HepG2 (cell line): ENCODE data around the gene DUSP15. TPM values are rescaled to one million over a fixed set of nuclear protein-coding genes. Genes with fewer than 3 reads are reported as not detected.

Experiments used
- ATAC-seq: fragments of 200-7000 bp; cut with Tn5 transposase; 3 replicates; pipeline ENCODE4 v1.9.1; 2020; ENCODE audit warnings: mild to moderate bottlenecking, moderate library complexity
- BruUV-seq: library from RNA; stranded (reverse); fragments of 400-500 nt; replicated peaks from 2 replicates; lab custom pipeline; 2021; lab: Mats Ljungman, UMichigan
- CTCF ChIA-PET: fragments of 300-600 bp; formaldehyde crosslinking; extraction: SDS; loops from one replicate; lab custom pipeline; 2021; ENCODE audit warnings: low total read pairs, inconsistent platforms, low intra/inter-chr PET ratio; lab: Yijun Ruan, JAX
- POLR2A ChIA-PET: fragments of 350-600 bp; sonication (Branson Sonifier 250); formaldehyde crosslinking; loops from one replicate; lab custom pipeline; 2020; ENCODE audit warnings: antibody characterized with exemption, inconsistent platforms; lab: Yijun Ruan, JAX
- DNase-seq: peaks from one replicate; pipeline ENCODE4 v3.0.0-alpha.2; 2015; ENCODE audit warnings: low spot score
- FAIRE-seq: peaks from 3 replicates; lab custom pipeline; 2011; peaks lifted over from hg19 to GRCh38; lab: Jason Lieb, UNC
- H2AFZ ChIP-seq: one replicate; pipeline ENCODE4 v1.6.1; 2011; ENCODE audit warnings: low read length, inconsistent platforms
- H3K27ac ChIP-seq: fragments of 300-600 bp; 3 replicates; pipeline ENCODE4 v1.8.0; 2011; ENCODE audit warnings: mixed run types, mild to moderate bottlenecking, mixed read lengths, low read length, inconsistent platforms; ENCODE audit not compliant: insufficient read depth; ENCODE audit errors: extremely low read length
- H3K27me3 ChIP-seq, 2 experiments: fragments of 200-600 bp in 1 of 2; 2 replicates in 1 of 2; 3 replicates in 1 of 2; pipeline versions ENCODE4 v1.6.0 to v1.8.0; 2011; ENCODE audit warnings: low read length in 2 of 2, mild to moderate bottlenecking in 2 of 2, moderate library complexity in 2 of 2, inconsistent platforms in 1 of 2; ENCODE audit not compliant: insufficient read depth in 2 of 2, control insufficient read depth in 1 of 2
- H3K36me3 ChIP-seq, 2 experiments: fragments of 200-600 bp in 1 of 2; replicated peaks in 1 of 2; 2 replicates in 1 of 2; 3 replicates in 1 of 2; pipeline versions ENCODE4 v1.5.1 to v1.8.0; 2011; ENCODE audit warnings: low read length in 2 of 2, inconsistent platforms in 1 of 2; ENCODE audit not compliant: insufficient read depth in 2 of 2, control insufficient read depth in 1 of 2
- H3K4me1 ChIP-seq: 2 replicates; pipeline ENCODE4 v1.5.1; 2012; ENCODE audit warnings: low read length, inconsistent platforms; ENCODE audit not compliant: insufficient read depth
- H3K4me2 ChIP-seq: 2 replicates; pipeline ENCODE4 v1.6.0; 2011; ENCODE audit warnings: low read depth, low read length, inconsistent platforms
- H3K4me3 ChIP-seq, 3 experiments: fragments of 200-600 bp in 1 of 3; sonication (generic), shearing (Covaris generic) in 1 of 3; replicated peaks in 1 of 3; 2 replicates each; pipeline ENCODE4 v1.5.1; 2011 to 2016; ENCODE audit warnings: low read length in 3 of 3, inconsistent platforms in 2 of 3, low read depth in 2 of 3, mild to moderate bottlenecking in 2 of 3, control low read depth in 1 of 3, mixed read lengths in 1 of 3; ENCODE audit not compliant: insufficient read depth in 1 of 3
- H3K79me2 ChIP-seq: one replicate; pipeline ENCODE4 v1.6.1; 2011; ENCODE audit warnings: low read length, inconsistent platforms; ENCODE audit not compliant: insufficient read depth
- H3K9ac ChIP-seq: 2 replicates; pipeline ENCODE4 v1.6.0; 2011; ENCODE audit warnings: mild to moderate bottlenecking, low read depth, low read length, inconsistent platforms; ENCODE audit not compliant: insufficient read depth
- H3K9me3 ChIP-seq: 2 replicates; pipeline ENCODE4 v1.5.1; 2012; ENCODE audit warnings: mild to moderate bottlenecking, low read length
- H4K20me1 ChIP-seq: 2 replicates; pipeline ENCODE4 v1.6.0; 2011; ENCODE audit warnings: inconsistent platforms, mild to moderate bottlenecking, low read length, moderate library complexity; ENCODE audit not compliant: insufficient read depth
- AGO1 ChIP-seq: fragments of 200-400 bp; formaldehyde crosslinking; IDR thresholded peaks from 2 replicates; pipeline ENCODE4 v1.6.1; 2017; ENCODE audit warnings: mild to moderate bottlenecking, low read depth, low read length, moderate library complexity; ENCODE audit not compliant: poor library complexity, severe bottlenecking
- AHR ChIP-seq: IDR thresholded peaks from 2 replicates; pipeline ENCODE4 v1.6.1; 2018; ENCODE audit warnings: missing genetic modification reagents, missing compliant biosample characterization
- ATM ChIP-seq: fragments of 450-650 bp; IDR thresholded peaks from 2 replicates; pipeline ENCODE4 v1.7.1; 2017; ENCODE audit warnings: mild to moderate bottlenecking, borderline replicate concordance
- DRAP1 ChIP-seq: IDR thresholded peaks from 2 replicates; pipeline ENCODE4 v1.6.1; 2016; ENCODE audit warnings: missing genetic modification reagents, missing compliant biosample characterization
- ERF ChIP-seq: IDR thresholded peaks from 2 replicates; pipeline ENCODE4 v1.6.1; 2018; ENCODE audit warnings: missing biosample characterization, missing genetic modification reagents
- MAFF ChIP-seq: IDR thresholded peaks from 2 replicates; pipeline ENCODE4 v1.6.1; 2011; ENCODE audit warnings: low read depth, low read length, improper control_type of control experiment
- MAFK ChIP-seq, 2 experiments: IDR thresholded peaks in 1 of 2; conservative IDR thresholded peaks in 1 of 2; 2 replicates each; pipeline ENCODE4 v1.6.1; 2011; ENCODE audit warnings: improper control_type of control experiment in 2 of 2, low read length in 2 of 2
- TCF12 ChIP-seq, 2 experiments: fragments of 450-650 bp in 1 of 2; sonication (generic) in 1 of 2; formaldehyde crosslinking in 1 of 2; IDR thresholded peaks; 2 replicates each; pipeline versions ENCODE4 v1.6.1 to v1.8.0; 2017 to 2022; ENCODE audit warnings: antibody characterized with exemption in 1 of 2, mild to moderate bottlenecking in 1 of 2, missing genetic modification reagents in 1 of 2, moderate library complexity in 1 of 2
- TOE1 ChIP-seq: sonication (generic); formaldehyde crosslinking; IDR thresholded peaks from 2 replicates; pipeline ENCODE4 v1.4.0; 2020; ENCODE audit warnings: mild to moderate bottlenecking, missing genetic modification reagents
- ZC3H4 ChIP-seq: sonication (generic); formaldehyde crosslinking; IDR thresholded peaks from 2 replicates; pipeline ENCODE4 v1.4.0; 2020; ENCODE audit warnings: missing genetic modification reagents, borderline replicate concordance
- ZKSCAN1 ChIP-seq: fragments of 150-350 bp; IDR thresholded peaks from 2 replicates; pipeline ENCODE4 v1.6.1; 2014; ENCODE audit warnings: low read length
- ZNF558 ChIP-seq: sonication (generic); formaldehyde crosslinking; IDR thresholded peaks from 2 replicates; pipeline ENCODE4 v1.9.0; 2022; ENCODE audit warnings: mild to moderate bottlenecking, missing genetic modification reagents, borderline replicate concordance
- ZNF607 ChIP-seq: sonication (generic); formaldehyde crosslinking; IDR thresholded peaks from 2 replicates; pipeline ENCODE4 v1.5.1; 2020; ENCODE audit warnings: missing genetic modification reagents, mild to moderate bottlenecking, borderline replicate concordance
- ZNF784 ChIP-seq: sonication (generic); formaldehyde crosslinking; IDR thresholded peaks from 2 replicates; pipeline ENCODE4 v1.5.1; 2020; ENCODE audit warnings: missing genetic modification reagents, mild to moderate bottlenecking, borderline replicate concordance
- ZNF841 ChIP-seq: sonication (generic); formaldehyde crosslinking; IDR thresholded peaks from 2 replicates; pipeline ENCODE4 v1.8.1; 2023; ENCODE audit warnings: missing genetic modification reagents, borderline replicate concordance
- WGBS: methylation state at CpG from one replicate; pipeline ENCODE4 v1.1.6; 2017; ENCODE audit warnings: low lambda C conversion rate; 5-methylcytosine and 5-hydroxymethylcytosine counted together
- in situ Hi-C: cut with HindIII; loops from 2 replicates; pipeline ENCODE4 v1.10.0; 2017; ENCODE audit warnings: low pct_unique_long_range_greater_than_20kb; ENCODE audit not compliant: extremely low pct_ligation_motif_present
- intact Hi-C: fragments of 100-400 bp; cut with micrococcal nuclease; formaldehyde crosslinking; loops from one replicate; pipeline ENCODE4 v1.10.0; 2022; ENCODE audit not compliant: unreplicated experiment
- polyA plus RNA-seq, 8 experiments: library from polyadenylated mRNA; depleted of rRNA in 3 of 8; stranded (reverse) in 7 of 8; unstranded in 1 of 8; fragments of >200 nt; fragmentation: Illumina TruSeq in 4 of 8; extraction: Trizol in 4 of 8; gene quantifications; 2 replicates each; pipeline versions ENCODE4 v1.2.1 to v1.2.3, GENCODE V29; 2011 to 2016; ENCODE audit warnings: low read depth in 4 of 8, missing spikeins in 1 of 8, mixed read lengths in 1 of 8; ENCODE audit not compliant: insufficient read depth in 1 of 8
- total RNA-seq, 5 experiments: library from RNA; depleted of rRNA; stranded (reverse); fragments of >200 nt; fragmentation: Illumina TruSeq; extraction: Trizol; gene quantifications; 2 replicates each; pipeline ENCODE4 v1.2.3, GENCODE V29; 2016; ENCODE audit warnings: low read depth in 1 of 5

DUSP15 gene
- total and polyA plus RNA-seq, 2 of the 13 experiments (the other 11 are each of a cell fraction or from before 2014, with no cell fraction given): 0.17 to 0.93 TPM

GRCh38 chr20:31826074-31826473 is 44.3 kb downstream of the DUSP15 start:
- no peak overlapping the region for H3K27ac ChIP-seq
- no peak for DNase-seq
- 32% methylated on average over 5 of the region's 5 CpGs for WGBS
- ChIA-PET CTCF (interaction anchor here (4.8 kb wide), 1 partner anchor 20 kb away, joined by 70 read pairs; the partner anchor contains the start of gene FOXS1), POLR2A (no interaction called here)
- TF ChIP-seq ZKSCAN1 (no peak), ERF (CRISPR knock-in tag) (no peak), ZNF607 (CRISPR knock-in tag) (no peak), TCF12 (IDR thresholded peaks at IDR 0.05) (no peak), TCF12 (CRISPR knock-in tag; IDR thresholded peaks at IDR 0.05) (no peak), ZNF558 (CRISPR knock-in tag) (no peak), AGO1 (no peak), MAFF (peak; percentile 30; the same call in 1 of the 2 replicates), AHR (CRISPR knock-in tag) (no peak), ATM (no peak), TOE1 (CRISPR knock-in tag) (no peak), MAFK (conservative IDR thresholded peaks at IDR 0.05 in 1 of 2, IDR thresholded peaks at IDR 0.05 in 1 of 2; ENCODE audit: low read length in 2 of 2) (peak; percentile 51 to 56; a peak in 3 of 4 replicates), ZNF784 (no peak), ZC3H4 (no peak), ZNF841 (no peak), DRAP1 (no peak)
- no peak overlapping the region for H3K9ac ChIP-seq
- no peaks in the 10 kb centered on the region for H3K36me3 ChIP-seq
- H3K27me3 ChIP-seq: peaks cover 12 to 54% of the 10 kb centered on the region in 2 experiments
- no peaks in the 10 kb centered on the region for H4K20me1 ChIP-seq
- H3K4me2 ChIP-seq: no peak overlapping the region
- intact Hi-C loops: loop anchor here (10.0 kb wide), 1 partner anchor 129 kb away; the partner anchor contains the start of gene PDRG1
- no peak overlapping the region for H2AFZ ChIP-seq
- 0 out of 2 replicates have a peak, but pooled peaks cover 7% of the 10 kb centered on the region for H3K4me1 ChIP-seq
- H3K9me3 ChIP-seq: no peaks in the 10 kb centered on the region
- FAIRE-seq: no peak
- in situ Hi-C loops: loop anchor here (10.0 kb wide), 1 partner anchor 269 kb away; no protein-coding TSS in a partner anchor
- BruUV-seq: no TSS peak
- H3K4me3 ChIP-seq: no peak overlapping the region
- no peaks in the 10 kb centered on the region for H3K79me2 ChIP-seq
- ATAC-seq: no peak
